HepG2 (cell line): ENCODE data around the gene RARG. TPM values are rescaled to one million over a fixed set of nuclear protein-coding genes. Genes with fewer than 3 reads are reported as not detected.

ENCODE experiments used
- ARHGAP35 ChIP-seq: sonication (generic); formaldehyde crosslinking; IDR thresholded peaks from 2 replicates; pipeline ENCODE4 v1.9.0; 2022; ENCODE audit warnings: mild to moderate bottlenecking, inconsistent platforms, moderate library complexity, missing genetic modification reagents, borderline replicate concordance
- ATRX ChIP-seq: sonication (generic); formaldehyde crosslinking; IDR thresholded peaks from 2 replicates; pipeline ENCODE4 v1.4.0; 2020; ENCODE audit warnings: missing genetic modification reagents, borderline replicate concordance
- EHMT2 ChIP-seq: fragments of 200-600 bp; sonication (generic); IDR thresholded peaks from 2 replicates; pipeline ENCODE4 v1.7.0; 2017; ENCODE audit warnings: antibody characterized with exemption, low read depth, low read length, borderline replicate concordance
- MLLT10 ChIP-seq: sonication (generic); formaldehyde crosslinking; IDR thresholded peaks from 2 replicates; pipeline ENCODE4 v1.4.0; 2020; ENCODE audit warnings: missing genetic modification reagents
- SMARCE1 ChIP-seq: fragments of 450-650 bp; IDR thresholded peaks from 2 replicates; pipeline ENCODE4 v1.6.1; 2017; ENCODE audit warnings: borderline replicate concordance
- TCF7L2 ChIP-seq: IDR thresholded peaks from 2 replicates; pipeline ENCODE4 v1.6.1; 2011; ENCODE audit warnings: mild to moderate bottlenecking, low read depth, low read length, moderate library complexity
- TEAD2 ChIP-seq: sonication (generic); formaldehyde crosslinking; IDR thresholded peaks from 2 replicates; pipeline ENCODE4 v1.9.0; 2021; ENCODE audit warnings: missing genetic modification reagents
- WIZ ChIP-seq: sonication (generic); formaldehyde crosslinking; IDR thresholded peaks from 2 replicates; pipeline ENCODE4 v1.5.1; 2020; ENCODE audit warnings: mild to moderate bottlenecking, missing genetic modification reagents
- ZBTB21 ChIP-seq: sonication (generic); formaldehyde crosslinking; IDR thresholded peaks from 2 replicates; pipeline ENCODE4 v1.4.0; 2020; ENCODE audit warnings: missing genetic modification reagents
- ZNF207 ChIP-seq: fragments of 450-650 bp; IDR thresholded peaks from 2 replicates; pipeline ENCODE4 v1.6.1; 2016; ENCODE audit warnings: antibody characterized with exemption, borderline replicate concordance
- ZNF260 ChIP-seq: sonication (generic); formaldehyde crosslinking; IDR thresholded peaks from 2 replicates; pipeline ENCODE4 v1.4.0; 2020; ENCODE audit warnings: missing genetic modification reagents, low read depth, mild to moderate bottlenecking, borderline replicate concordance
- ZNF264 ChIP-seq: sonication (generic); formaldehyde crosslinking; IDR thresholded peaks from 2 replicates; pipeline ENCODE4 v1.4.0; 2020; ENCODE audit warnings: missing genetic modification reagents
- ZNF446 ChIP-seq: sonication (generic); formaldehyde crosslinking; IDR thresholded peaks from 2 replicates; pipeline ENCODE4 v1.5.0; 2020; ENCODE audit warnings: mild to moderate bottlenecking, missing genetic modification reagents
- ZNF616 ChIP-seq: sonication (generic); formaldehyde crosslinking; IDR thresholded peaks from 2 replicates; pipeline ENCODE4 v1.5.0; 2020; ENCODE audit warnings: low read depth, mild to moderate bottlenecking, missing genetic modification reagents
- ZNF652 ChIP-seq: IDR thresholded peaks from 2 replicates; pipeline ENCODE4 v1.6.1; 2016; ENCODE audit warnings: low read depth, borderline replicate concordance
- ZNF883 ChIP-seq: sonication (generic); formaldehyde crosslinking; IDR thresholded peaks from 2 replicates; pipeline ENCODE4 v1.5.1; 2020; ENCODE audit warnings: mild to moderate bottlenecking, missing genetic modification reagents; ENCODE audit errors: not compliant biosample characterization
- ZSCAN30 ChIP-seq: sonication (generic); formaldehyde crosslinking; IDR thresholded peaks from 2 replicates; pipeline ENCODE4 v1.5.0; 2020; ENCODE audit warnings: mild to moderate bottlenecking, missing genetic modification reagents
- polyA plus RNA-seq, 8 experiments: library from polyadenylated mRNA; depleted of rRNA in 3 of 8; stranded (reverse) in 7 of 8; unstranded in 1 of 8; fragments of >200 nt; fragmentation: Illumina TruSeq in 4 of 8; extraction: Trizol in 4 of 8; gene quantifications; 2 replicates each; pipeline versions ENCODE4 v1.2.1 to v1.2.3, GENCODE V29; 2011 to 2016; ENCODE audit warnings: low read depth in 4 of 8, missing spikeins in 1 of 8, mixed read lengths in 1 of 8; ENCODE audit not compliant: insufficient read depth in 1 of 8
- total RNA-seq, 5 experiments: library from RNA; depleted of rRNA; stranded (reverse); fragments of >200 nt; fragmentation: Illumina TruSeq; extraction: Trizol; gene quantifications; 2 replicates each; pipeline ENCODE4 v1.2.3, GENCODE V29; 2016; ENCODE audit warnings: low read depth in 1 of 5
- TF ChIP-seq, protein P1 (sequence below): sonication (generic); formaldehyde crosslinking; IDR thresholded peaks from 2 replicates; pipeline ENCODE4 v1.4.0; 2020; ENCODE audit warnings: mild to moderate bottlenecking, low read depth, missing genetic modification reagents
- TF ChIP-seq, protein P2 (sequence below): sonication (generic); formaldehyde crosslinking; IDR thresholded peaks from 2 replicates; pipeline ENCODE4 v1.5.0; 2020; ENCODE audit warnings: missing genetic modification reagents
- TF ChIP-seq, protein P3 (sequence below): sonication (generic); formaldehyde crosslinking; IDR thresholded peaks from 2 replicates; pipeline ENCODE4 v1.5.0; 2020; ENCODE audit warnings: missing genetic modification reagents
- TF ChIP-seq, protein P4 (sequence below): sonication (generic); formaldehyde crosslinking; IDR thresholded peaks from 2 replicates; pipeline ENCODE4 v1.4.0; 2020; ENCODE audit warnings: mild to moderate bottlenecking, missing genetic modification reagents
- TF ChIP-seq, protein P5 (sequence below): IDR thresholded peaks from 2 replicates; pipeline ENCODE4 v1.6.1; 2012; ENCODE audit warnings: inconsistent platforms
- TF ChIP-seq, protein P6 (sequence below): IDR thresholded peaks from 2 replicates; pipeline ENCODE4 v1.6.1; 2016; ENCODE audit warnings: missing biosample characterization, missing genetic modification reagents, low read depth

The RARG gene
- total and polyA plus RNA-seq, 2 of the 13 experiments (the other 11 are each of a cell fraction or from before 2014, with no cell fraction given), result 0.77 to 1.5 TPM

DNA sequence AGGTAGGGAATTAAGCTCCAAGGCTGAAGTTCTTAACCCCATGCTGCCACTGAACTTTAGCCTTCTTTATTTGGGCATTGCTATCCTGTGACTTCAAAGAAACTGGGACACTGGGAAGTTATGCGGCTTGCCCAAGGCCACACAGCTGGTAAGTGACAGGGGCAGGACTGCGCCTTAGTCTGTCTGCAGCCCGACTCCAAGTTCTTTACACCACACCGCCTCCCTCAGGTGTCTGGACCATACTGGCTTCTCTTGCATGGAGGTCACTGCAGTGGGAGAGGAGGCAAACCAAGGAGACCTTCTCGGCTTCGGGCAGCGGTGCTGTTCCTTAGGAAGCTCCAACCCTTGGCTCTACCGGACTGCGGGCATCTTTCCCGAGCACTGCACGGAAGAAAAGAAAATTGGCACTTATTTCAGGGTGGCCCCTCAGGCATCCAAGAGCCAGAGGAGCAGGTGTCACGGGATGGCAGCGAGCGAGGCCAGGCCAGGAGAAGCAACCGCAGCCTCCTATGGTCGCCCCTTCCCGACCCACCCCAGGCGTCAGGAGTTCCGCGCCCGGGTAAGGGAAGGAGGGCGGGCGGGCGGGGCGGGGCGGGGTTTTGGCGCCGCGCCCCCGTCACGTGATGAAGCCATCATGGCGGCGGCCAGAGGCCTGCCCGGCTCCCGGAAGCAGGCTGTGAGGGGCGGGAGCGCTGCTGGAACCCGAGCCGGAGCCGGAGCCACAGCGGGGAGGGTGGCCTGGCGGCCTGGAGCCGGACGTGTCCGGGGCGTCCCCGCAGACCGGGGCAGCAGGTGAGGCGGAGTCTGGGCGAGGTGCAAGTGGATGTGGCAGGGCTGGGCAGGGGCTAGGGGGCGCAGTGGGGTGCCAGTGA is 19.7 kb upstream of the RARG start (continued):
- no peak for TF ChIP-seq WIZ (CRISPR knock-in tag)
- TF ChIP-seq ZNF264 (CRISPR knock-in tag), result peak; percentile 48; the same call in 1 of the 2 replicates
- no peak for TF ChIP-seq ZNF207
- no peak for TF ChIP-seq ZNF616
- TF ChIP-seq EHMT2, result no peak
- TF ChIP-seq TEAD2 (CRISPR knock-in tag), result no peak
- no peak for TF ChIP-seq ZNF260 (CRISPR knock-in tag)
- TF ChIP-seq ZBTB21 (CRISPR knock-in tag), result no peak
- TF ChIP-seq, protein P1, sequence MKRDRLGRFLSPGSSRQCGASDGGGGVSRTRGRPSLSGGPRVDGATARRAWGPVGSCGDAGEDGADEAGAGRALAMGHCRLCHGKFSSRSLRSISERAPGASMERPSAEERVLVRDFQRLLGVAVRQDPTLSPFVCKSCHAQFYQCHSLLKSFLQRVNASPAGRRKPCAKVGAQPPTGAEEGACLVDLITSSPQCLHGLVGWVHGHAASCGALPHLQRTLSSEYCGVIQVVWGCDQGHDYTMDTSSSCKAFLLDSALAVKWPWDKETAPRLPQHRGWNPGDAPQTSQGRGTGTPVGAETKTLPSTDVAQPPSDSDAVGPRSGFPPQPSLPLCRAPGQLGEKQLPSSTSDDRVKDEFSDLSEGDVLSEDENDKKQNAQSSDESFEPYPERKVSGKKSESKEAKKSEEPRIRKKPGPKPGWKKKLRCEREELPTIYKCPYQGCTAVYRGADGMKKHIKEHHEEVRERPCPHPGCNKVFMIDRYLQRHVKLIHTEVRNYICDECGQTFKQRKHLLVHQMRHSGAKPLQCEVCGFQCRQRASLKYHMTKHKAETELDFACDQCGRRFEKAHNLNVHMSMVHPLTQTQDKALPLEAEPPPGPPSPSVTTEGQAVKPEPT (CRISPR knock-in tag), result no peak
- TF ChIP-seq, protein P2, sequence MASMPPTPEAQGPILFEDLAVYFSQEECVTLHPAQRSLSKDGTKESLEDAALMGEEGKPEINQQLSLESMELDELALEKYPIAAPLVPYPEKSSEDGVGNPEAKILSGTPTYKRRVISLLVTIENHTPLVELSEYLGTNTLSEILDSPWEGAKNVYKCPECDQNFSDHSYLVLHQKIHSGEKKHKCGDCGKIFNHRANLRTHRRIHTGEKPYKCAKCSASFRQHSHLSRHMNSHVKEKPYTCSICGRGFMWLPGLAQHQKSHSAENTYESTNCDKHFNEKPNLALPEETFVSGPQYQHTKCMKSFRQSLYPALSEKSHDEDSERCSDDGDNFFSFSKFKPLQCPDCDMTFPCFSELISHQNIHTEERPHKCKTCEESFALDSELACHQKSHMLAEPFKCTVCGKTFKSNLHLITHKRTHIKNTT (CRISPR knock-in tag), result no peak
- no peak for TF ChIP-seq ATRX (CRISPR knock-in tag)
- TF ChIP-seq, protein P3, sequence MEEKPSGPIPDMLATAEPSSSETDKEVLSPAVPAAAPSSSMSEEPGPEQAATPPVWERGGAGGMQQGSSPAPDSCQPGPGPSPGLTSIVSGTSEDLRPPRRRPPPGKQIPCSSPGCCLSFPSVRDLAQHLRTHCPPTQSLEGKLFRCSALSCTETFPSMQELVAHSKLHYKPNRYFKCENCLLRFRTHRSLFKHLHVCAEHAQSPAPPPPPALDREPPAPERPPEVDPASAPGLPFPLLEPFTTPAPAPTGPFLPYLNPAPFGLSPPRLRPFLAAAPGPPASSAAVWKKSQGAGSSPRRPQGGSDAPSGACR (CRISPR knock-in tag), result peak; percentile 47; the same call in 1 of the 2 replicates
- TF ChIP-seq ZNF652 (CRISPR knock-in tag), result 0 out of 2 replicates have a peak, but pooled peaks have one; percentile 12
- TF ChIP-seq, protein P4, sequence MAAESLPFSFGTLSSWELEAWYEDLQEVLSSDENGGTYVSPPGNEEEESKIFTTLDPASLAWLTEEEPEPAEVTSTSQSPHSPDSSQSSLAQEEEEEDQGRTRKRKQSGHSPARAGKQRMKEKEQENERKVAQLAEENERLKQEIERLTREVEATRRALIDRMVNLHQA, result no peak
- TF ChIP-seq, protein P5, sequence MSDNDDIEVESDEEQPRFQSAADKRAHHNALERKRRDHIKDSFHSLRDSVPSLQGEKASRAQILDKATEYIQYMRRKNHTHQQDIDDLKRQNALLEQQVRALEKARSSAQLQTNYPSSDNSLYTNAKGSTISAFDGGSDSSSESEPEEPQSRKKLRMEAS, result peak; percentile 54
- no peak for TF ChIP-seq SMARCE1
- TF ChIP-seq TCF7L2, result no peak
- no peak for TF ChIP-seq ARHGAP35
- TF ChIP-seq, protein P6, sequence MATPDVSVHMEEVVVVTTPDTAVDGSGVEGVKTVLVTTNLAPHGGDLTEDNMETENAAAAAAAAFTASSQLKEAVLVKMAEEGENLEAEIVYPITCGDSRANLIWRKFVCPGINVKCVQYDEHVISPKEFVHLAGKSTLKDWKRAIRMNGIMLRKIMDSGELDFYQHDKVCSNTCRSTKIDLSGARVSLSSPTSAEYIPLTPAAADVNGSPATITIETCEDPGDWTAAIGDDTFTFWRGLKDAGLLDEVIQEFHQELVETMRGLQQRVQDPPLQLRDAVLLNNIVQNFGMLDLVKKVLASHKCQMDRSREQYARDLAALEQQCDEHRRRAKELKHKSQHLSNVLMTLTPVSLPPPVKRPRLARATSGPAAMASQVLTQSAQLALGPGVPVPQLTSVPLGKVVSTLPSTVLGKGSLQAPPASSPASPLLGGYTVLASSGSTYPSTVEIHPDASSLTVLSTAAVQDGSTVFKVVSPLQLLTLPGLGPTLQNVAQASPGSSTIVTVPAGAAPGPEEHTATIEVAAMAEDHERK (CRISPR knock-in tag), result no peak
- peak; percentile 59 for TF ChIP-seq ZNF883
- no peak for TF ChIP-seq ZSCAN30
- TF ChIP-seq MLLT10 (CRISPR knock-in tag), result no peak
- TF ChIP-seq ZNF446 (CRISPR knock-in tag), result no peak
